PC-9 (cell line): ENCODE data around the gene OR2T29.
"Not testable (repeated sequence)": the region's sequence is repeated elsewhere in the genome, so short reads cannot be mapped to it uniquely, and the experiment has no call there.

ENCODE experiments used
- EZH2 ChIP-seq: fragments of 200-600 bp; sonication (generic); IDR thresholded peaks from 2 replicates; pipeline ENCODE4 v1.8.0; 2017; ENCODE audit warnings: antibody characterized with exemption, low read depth
- TF ChIP-seq, protein P1 (sequence below): fragments of 200-600 bp; sonication (generic); conservative IDR thresholded peaks from 2 replicates; pipeline ENCODE4 v1.6.1; 2017; ENCODE audit warnings: mixed run types, antibody characterized with exemption, mild to moderate bottlenecking, moderate library complexity

DNA sequence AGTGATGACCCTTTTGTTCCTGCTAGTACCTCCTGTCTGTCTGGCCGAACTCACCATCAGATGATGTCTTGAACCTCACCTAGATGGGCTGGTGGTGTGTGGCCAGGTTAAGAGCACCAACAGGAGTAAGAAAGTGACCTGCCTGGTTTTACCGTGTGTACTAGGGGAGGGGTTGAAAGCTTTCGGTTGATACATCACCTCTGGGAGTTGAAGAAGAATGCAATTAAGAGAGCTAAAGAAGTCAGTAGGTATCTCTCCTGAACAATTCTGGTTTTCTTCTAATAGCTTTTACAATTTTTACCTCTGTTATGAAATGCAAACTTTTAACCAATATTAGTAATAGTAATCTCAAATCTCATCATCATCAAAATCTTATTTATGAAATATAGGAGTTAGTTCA is at the start of gene OR2T29:
- TF ChIP-seq, protein P1, sequence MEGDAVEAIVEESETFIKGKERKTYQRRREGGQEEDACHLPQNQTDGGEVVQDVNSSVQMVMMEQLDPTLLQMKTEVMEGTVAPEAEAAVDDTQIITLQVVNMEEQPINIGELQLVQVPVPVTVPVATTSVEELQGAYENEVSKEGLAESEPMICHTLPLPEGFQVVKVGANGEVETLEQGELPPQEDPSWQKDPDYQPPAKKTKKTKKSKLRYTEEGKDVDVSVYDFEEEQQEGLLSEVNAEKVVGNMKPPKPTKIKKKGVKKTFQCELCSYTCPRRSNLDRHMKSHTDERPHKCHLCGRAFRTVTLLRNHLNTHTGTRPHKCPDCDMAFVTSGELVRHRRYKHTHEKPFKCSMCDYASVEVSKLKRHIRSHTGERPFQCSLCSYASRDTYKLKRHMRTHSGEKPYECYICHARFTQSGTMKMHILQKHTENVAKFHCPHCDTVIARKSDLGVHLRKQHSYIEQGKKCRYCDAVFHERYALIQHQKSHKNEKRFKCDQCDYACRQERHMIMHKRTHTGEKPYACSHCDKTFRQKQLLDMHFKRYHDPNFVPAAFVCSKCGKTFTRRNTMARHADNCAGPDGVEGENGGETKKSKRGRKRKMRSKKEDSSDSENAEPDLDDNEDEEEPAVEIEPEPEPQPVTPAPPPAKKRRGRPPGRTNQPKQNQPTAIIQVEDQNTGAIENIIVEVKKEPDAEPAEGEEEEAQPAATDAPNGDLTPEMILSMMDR: not testable (repeated sequence)
- not testable (repeated sequence) for TF ChIP-seq EZH2
